KBM-7 (cell line): ENCODE results near the gene TMSB4X.
"Not testable (repeated sequence)": the region's sequence is repeated elsewhere in the genome, so short reads cannot be mapped to it uniquely, and the experiment has no call there.

Source experiments
- DNase-seq: peaks from one replicate; pipeline ENCODE4 v3.0.0-alpha.2; 2015
- in situ Hi-C: fragments of 300-500 bp; cut with MboI; formaldehyde crosslinking; loops from 2 replicates; pipeline ENCODE4 v1.14.3; 2020; ENCODE audit warnings: low sequenced_read_pairs, low pct_unique_long_range_greater_than_20kb, mixed read lengths

TMSB4X gene

DNA sequence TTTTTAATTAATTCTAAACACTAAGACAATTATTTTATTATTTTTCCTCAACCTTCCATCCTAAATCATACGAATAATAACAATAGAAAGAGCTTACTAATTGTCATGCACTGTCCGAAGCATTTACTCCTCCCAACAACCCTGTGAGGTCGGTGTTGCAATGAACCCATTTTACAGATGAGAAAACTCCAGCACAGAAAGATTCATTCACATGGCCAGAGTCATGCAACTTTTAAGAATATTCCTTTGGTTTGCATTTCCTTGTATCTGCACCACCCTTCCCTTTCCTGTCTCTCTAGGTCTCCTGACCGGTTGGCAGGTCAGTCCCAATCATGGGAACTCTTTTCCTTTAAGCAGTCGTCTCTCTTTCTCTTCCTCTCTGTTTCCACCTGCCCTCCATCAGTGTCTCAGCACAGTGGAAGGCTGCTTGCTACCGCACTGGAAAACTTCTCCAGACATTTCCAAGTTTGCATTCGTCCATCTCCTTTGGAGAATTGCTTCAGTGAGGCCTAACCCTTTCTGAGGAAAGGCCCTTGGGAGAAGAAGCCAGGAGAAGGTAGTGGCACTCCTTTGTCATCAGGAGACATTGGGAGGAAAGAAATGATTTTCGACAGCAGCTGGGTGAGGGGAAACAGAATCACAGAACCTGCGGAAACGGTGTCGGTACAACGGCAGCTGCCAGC, 1.9 kb upstream of the TMSB4X start:
- no peak for DNase-seq
- in situ Hi-C loops = loop anchor here (25.0 kb wide), 1 partner anchor 514 kb away; no protein-coding TSS in a partner anchor

DNA sequence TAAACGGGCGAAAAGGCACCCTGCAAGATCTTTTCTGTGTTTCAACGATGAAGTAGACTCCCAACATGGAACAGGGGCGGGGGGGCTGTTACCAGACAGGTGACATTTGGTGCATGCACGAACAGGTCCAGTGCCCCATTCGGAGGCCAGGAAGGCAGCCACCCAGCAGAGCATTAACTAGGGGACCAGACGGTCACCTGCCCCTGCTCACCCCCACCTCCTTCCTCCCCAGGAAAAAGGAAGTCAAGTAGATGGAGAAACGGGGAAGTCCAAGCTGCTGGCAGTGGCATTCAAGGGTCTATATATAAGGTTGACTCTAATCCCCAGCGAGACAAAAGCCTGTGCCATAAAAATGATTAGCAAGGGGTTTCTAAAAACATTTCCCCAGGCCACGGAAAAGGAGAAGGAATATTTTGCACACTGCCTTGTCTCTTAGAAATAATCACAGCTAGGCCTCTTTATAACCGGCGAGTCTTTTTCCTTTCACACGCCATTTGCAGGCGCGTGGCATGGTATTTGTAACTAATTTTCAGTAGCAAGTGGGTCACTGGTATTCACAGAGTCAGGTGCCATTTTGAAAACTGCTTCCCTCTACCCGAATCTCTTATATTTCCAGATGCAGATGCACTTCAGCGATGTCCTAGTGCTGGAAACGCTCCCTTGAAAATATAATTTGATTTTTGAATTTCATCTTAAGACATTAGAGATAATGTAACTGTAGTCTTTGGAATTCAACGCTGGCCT, 1.2 kb upstream of the TMSB4X start:
- in situ Hi-C loops = loop anchor here (25.0 kb wide), 1 partner anchor 514 kb away; no protein-coding TSS in a partner anchor

DNA sequence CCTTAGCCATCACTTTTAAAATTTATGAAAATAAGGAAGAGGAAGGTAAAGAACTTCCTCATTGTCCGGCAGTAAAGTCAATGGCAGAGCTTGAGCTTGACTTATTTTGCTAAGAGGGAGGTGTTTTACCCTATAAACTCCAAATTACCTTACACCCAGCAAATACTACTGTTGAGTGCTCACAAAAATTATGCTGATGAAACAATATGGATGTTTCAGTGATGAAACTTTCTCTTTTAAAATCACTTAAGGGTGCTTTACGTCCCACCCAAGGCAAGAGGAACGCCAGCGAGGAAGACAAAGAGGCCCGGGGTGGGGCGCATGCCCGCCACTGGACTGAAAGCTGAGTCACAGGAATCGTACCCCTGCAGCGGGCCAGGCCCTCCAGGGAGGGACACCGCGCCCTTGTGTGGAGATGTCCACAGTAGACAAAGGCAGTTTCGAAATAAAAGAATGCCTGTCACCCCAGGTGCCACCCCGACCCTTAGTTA, 560 bp upstream of the TMSB4X start:
- DNase-seq = peak; percentile 76

More for the DNA sequence above, 1.2 kb upstream of the TMSB4X start:
- DNase-seq = peak; percentile 83

DNA sequence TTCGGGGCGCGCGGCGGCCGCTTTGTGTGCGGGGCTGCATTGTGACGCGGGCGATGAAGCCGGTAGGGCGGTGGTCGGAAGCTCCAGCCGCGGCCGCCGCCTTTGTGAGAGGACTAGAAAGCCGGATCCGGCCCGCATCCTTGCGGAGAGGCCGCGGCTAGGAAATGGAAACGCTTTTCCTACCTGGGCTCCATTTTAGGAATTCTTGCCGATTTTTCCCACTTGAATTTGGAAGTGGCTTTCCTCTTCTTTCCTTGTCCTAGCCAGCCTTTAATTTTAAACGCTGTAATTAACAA, 708 bp downstream of the TMSB4X start:
- DNase-seq = no peak
- in situ Hi-C loops = no loop called here

More for the DNA sequence above, 560 bp upstream of the TMSB4X start:
- in situ Hi-C loops = loop anchor here (25.0 kb wide), 1 partner anchor 513 kb away; no protein-coding TSS in a partner anchor

DNA sequence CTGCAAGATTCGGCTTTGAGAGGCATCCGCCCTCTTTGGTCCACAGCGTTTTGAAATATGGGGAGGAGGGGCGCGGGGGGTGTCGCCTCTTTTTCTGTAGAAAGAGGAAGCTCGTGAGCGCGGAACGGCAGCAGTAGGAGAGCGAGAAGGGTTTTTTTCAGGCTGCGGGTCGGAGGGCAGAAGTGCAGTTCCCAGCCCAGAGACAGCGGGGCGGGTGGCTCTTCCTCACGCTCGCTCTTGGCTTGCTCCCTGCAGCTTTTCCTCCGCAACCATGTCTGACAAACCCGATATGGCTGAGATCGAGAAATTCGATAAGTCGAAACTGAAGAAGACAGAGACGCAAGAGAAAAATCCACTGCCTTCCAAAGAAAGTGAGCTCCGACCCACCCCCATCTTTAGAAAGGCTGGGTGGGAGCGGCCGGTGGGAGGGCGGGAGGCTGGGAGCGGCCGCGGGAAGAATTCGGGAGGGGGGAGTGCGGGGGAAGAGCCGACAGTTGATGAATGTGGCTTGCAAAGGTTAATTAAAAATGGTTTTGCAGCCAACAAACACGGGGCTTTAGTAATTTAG, 1.2 kb downstream of the TMSB4X start:
- in situ Hi-C loops = no loop called here
- DNase-seq = peak; percentile 94

DNA sequence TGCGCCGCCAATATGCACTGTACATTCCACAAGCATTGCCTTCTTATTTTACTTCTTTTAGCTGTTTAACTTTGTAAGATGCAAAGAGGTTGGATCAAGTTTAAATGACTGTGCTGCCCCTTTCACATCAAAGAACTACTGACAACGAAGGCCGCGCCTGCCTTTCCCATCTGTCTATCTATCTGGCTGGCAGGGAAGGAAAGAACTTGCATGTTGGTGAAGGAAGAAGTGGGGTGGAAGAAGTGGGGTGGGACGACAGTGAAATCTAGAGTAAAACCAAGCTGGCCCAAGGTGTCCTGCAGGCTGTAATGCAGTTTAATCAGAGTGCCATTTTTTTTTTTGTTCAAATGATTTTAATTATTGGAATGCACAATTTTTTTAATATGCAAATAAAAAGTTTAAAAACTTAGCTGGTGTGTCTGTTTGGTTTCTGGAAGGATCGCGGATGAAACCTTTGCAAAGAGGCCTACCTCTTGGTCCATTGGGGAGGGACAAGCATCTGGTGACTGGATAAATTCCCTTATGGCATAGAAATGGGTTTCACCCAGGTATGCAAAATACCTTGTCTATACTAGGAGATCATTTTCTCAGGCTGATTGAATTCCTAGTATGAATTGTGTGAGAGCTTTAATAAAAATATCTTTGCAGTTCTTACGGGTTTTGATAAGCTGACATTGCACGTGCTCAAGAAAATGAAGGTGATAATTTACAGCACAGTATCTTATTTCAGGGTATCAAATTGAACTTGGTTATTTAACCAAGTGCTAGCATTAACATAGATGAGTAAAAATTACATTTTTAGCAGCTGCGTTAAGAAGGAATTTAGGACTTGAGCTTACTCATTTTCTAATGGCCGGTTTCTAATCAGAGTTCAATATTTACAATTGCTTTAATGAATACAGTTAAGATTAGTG, 2.2 kb downstream of the TMSB4X start:
- DNase-seq, in situ Hi-C loops: not testable (repeated sequence)

DNA sequence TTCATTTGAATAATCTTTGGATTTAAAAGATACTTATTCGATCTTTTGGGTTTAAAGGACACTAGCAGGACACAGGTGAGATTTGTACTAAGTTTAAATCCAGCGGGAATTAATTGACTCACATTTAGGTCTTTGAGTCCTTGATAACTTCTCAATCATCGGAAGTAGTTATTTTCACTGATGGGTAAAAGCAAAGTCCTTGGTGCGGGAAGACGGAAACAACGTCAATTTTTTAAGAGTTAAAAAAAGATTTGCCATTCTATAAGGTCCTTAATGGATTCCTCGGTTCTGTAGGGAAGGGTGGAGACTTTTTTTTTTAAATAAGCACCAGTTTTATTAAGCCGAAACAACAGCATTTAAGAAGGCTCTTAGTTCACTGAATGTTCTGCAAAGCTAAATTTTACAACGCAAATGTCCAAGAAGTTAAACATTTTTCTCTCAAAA, 2.9 kb downstream of the TMSB4X start:
- in situ Hi-C loops = no loop called here
- no peak for DNase-seq

DNA sequence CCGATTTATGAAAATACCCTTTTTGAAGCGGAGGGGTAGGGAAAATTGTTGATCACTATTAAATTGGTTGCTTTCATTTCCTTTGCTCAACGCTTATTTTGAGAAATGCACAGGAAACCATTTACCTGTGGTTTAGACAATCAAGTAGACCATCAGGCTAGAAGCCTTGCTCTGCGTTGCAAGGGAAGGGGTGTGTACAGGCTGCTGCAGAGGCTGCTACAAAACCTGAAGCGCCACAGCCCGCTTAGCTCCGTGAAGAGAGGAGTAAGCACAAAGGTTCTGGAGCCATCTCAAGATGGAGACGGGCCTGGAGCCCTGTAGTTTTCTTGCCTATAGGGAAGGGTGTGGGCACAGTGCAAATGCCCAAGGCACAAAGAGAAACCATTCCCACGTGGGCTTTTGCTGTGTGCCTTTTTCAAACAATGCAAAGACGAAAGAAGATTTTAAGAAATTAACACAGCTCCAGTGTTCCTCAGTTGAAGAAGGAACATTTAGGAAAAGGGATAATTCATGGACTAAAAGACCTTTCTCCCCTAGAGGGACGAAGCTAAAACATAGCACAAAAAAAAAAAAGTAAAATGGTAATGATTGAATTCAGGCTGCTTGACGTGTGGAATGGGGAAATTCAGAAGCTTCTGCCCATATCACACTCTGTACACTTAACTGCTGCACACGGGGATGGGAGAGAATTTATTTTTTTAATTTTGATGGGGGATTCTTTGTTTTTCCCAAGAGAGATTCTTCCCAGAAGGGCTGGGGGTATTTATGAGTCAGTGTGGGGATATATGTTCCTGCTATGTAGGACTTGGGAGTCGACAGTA, 3.5 kb downstream of the TMSB4X start:
- DNase-seq = peak; percentile 84
- in situ Hi-C loops = no loop called here

DNA sequence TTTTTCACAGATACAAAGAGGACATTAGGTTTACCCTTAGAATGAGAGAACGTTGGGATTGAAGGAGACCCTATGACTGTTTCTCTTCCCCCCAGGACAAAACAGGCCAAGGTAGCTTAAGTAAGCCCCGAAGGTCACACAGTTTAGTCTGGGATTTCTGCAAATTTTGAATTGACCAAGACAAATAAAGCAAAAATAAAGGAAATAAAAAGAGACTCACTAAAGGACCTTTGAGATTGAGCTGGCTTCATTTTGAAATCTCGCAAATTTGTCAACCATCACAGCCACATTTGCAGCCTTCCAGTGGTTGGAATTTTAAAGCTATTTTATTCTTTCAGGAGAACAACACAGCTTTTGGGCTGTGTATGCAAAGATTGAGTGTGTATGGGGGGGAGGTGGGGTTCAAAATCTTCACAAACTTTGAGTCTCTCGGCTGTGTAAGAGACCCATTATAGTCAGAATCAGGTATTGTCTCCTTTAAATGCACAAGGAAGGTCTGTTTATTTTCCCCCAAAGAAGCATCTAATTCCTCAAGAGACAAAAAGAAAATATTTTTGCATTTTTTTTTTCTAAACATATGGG, 4.2 kb downstream of the TMSB4X start:
- DNase-seq = no peak
- in situ Hi-C loops = no loop called here

DNA sequence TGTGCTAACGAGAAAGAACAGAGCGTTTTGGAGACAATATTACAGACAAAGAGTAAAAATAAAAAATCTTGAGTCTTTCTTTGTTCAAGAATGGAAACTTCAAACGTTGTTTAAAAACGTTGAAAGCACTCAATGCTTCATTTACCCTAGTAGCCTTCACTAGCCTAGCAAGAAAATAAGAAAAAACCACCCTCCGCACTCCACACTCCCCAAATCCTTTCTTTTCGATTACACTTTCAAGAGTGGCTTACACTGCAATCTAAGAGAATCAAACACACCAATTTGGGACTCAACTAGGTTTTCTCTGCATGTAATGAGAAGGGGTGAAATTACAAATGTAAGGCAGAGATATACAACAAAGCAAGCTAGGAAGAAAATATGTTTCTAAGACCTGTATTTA, 4.7 kb downstream of the TMSB4X start:
- no peak for DNase-seq
- in situ Hi-C loops = loop anchor here (10.0 kb wide), 1 partner anchor 105 kb away; no protein-coding TSS in a partner anchor

DNA sequence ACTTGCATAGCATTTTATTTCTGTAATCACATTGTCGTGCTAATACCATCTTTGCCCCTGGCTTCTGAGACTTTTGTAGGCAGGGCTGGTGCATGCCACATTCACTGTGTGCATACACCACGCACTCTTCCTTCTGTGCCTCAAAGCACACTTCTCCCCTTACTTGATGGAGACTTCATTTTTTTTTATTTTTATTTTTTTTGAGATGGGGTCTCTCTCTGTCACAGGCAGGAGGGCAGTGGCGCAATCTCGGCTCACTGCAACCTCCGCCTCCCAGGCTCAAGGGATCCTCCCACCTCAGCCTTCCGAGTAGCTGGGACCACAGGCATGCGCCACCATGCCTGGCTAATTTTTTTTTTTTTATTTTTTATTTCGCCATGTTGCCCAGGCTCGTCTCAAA, 5.1 kb downstream of the TMSB4X start:
- in situ Hi-C loops = loop anchor here (10.0 kb wide), 1 partner anchor 105 kb away; no protein-coding TSS in a partner anchor
- not testable (repeated sequence) for DNase-seq

DNA sequence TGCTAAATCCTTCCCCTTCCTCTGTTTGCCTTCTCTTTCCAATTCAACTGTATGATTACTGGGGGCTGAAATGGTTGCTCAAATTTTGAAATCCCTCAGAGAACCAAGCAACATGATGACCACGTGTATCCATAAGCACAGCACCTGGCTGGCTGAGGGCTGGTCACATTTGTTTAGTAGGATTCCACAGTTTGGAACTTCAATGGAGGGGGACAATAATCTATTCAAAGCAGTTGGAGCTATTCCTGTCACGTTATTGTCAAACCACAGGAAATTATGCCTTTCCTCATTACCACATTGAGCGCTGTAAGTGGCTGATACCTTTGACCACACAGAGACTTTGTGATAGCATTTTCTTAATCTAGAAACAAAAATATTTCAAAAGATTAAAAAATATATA, 7.0 kb downstream of the TMSB4X start:
- in situ Hi-C loops = loop anchor here (10.0 kb wide), 1 partner anchor 103 kb away; no protein-coding TSS in a partner anchor
- peak; percentile 82 for DNase-seq

DNA sequence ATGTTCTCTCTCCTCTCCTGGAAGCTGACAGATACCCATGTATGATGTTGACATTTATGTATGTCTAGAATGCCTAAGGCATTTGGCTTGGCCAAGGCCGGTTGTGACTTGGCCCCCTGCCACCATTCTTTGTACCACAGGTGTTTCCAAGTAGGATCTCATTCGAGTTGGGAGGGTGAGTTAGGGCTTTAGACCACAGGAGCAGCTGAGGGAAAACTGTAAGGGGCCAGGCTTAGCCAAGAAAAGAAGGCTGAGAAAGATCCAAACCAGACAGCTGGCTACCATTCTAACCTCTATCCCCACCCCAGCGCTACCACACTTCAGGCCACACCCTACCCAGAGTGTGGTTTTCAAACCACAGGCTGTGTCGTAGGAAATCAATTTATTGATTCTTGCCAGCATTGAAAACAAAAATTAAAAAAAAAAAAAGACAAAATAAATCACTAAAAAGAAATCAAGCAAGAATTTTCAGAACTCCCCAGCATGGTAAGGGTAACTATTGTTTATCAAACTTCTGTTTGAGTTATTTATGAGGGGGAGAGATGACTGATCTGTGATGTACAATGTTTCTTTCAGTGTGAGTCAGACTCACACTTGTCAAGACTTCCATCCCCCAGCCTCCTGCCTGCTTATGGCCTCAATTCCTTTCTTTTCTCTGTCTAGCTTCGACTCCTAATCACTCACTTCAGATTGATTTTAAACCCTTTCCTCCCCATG, 9.9 kb downstream of the TMSB4X start:
- in situ Hi-C loops = loop anchor here (10.0 kb wide), 1 partner anchor 100 kb away; no protein-coding TSS in a partner anchor

DNA sequence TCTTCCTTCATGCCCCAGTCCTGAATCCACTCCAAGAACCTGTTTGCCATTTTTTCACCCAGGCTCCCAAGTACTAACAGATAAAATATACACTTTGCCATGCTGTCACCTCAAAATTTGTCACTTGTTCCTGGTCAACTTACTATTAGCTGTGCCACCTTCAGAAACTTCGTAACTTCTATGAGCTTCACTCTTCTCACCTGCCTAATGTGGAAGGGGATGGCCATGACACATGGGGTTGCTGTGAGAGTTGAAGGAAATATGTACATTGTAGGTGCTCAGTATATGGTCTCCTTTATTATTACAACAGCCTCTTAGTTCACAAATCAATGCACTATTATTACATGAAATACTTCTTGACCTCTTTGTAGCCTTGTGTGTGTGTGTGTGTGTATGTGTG, 10.4 kb downstream of the TMSB4X start:
- in situ Hi-C loops = loop anchor here (10.0 kb wide), 1 partner anchor 99 kb away; no protein-coding TSS in a partner anchor
- DNase-seq = no peak

More for the DNA sequence above, 9.9 kb downstream of the TMSB4X start:
- DNase-seq = peak; percentile 64

DNA sequence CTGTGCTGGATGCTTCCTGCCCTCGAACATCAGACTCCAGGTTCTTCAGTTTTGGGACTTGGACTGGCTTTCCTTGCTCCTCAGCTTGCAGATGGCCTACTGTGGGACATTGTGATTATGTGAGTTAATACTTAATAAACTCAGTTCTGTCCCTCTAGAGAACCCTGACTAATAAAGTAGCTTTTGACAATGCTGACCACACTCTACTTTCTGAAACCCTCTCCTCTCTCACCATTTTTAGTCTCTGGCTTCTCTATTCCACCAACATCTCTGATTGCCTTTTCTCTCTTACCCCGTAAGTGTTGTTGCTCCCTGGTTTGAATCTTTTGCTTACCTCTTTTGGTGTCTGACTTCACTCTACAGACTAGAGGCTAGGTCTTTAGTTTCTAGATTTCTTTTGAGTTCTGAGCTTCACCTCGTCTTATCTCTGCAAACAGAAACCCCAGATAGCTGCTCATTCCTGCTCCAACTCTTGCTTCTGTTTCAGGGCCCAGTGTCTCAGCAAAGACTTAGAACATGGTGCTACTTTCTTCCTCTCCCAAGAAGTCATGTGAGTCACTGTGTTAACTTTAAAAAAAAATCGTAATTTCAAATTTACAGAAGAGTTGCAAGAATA, 11.4 kb downstream of the TMSB4X start:
- no peak for DNase-seq
- in situ Hi-C loops = loop anchor here (10.0 kb wide), 1 partner anchor 99 kb away; no protein-coding TSS in a partner anchor

DNA sequence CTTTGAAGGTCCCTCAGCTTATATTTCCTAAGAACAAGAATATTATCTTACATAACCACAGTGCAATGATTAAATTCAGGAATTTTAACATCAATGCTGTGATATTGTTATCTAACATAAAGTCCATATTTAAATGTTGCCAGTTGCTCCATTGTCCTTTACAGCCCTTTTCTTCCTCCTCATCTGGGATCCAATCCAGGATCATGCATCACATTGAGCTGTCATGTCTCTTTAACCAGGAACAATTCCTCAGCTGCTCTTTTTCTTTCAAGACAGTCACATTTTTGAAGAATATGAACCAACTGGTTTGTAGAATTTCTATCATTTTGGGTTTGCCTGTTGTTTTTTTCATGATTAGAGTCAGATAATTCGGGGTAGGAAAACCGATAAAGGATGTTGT, 12.0 kb downstream of the TMSB4X start:
- no peak for DNase-seq
- in situ Hi-C loops = loop anchor here (10.0 kb wide), 1 partner anchor 98 kb away; no protein-coding TSS in a partner anchor
